Activated CD8-positive, alpha-beta T cell treated with anti-CD3 and anti-CD28 coated beads for 36 hours (primary cell): ENCODE results near the gene MUC6. TPM values are rescaled to one million over a fixed set of nuclear protein-coding genes. Genes with fewer than 3 reads are reported as not detected.

Experiments used
- ATAC-seq: fragments of 200-7000 bp; cut with Tn5 transposase; one replicate; pipeline ENCODE4 v1.10.0; 2021; ENCODE audit warnings: mild to moderate bottlenecking, moderate library complexity
- CTCF ChIA-PET: fragments of 350-600 bp; sonication (Branson Sonifier 250); formaldehyde crosslinking; loops from one replicate; lab custom pipeline; 2021; ENCODE audit warnings: antibody characterized with exemption; lab: Charles Lee
- POLR2A ChIA-PET: fragments of 350-600 bp; sonication (Branson Sonifier 250); formaldehyde crosslinking; loops from one replicate; lab custom pipeline; 2021; ENCODE audit warnings: antibody characterized with exemption; lab: Charles Lee
- DNase-seq: peaks from one replicate; pipeline ENCODE4 v3.0.0-alpha.2; 2020
- H3K27ac Mint-ChIP-seq: one replicate; pipeline ENCODE4 v1.8.0; 2021; ENCODE audit warnings: mild to moderate bottlenecking, mixed read lengths
- H3K27me3 Mint-ChIP-seq: one replicate; pipeline ENCODE4 v1.8.0; 2021; ENCODE audit warnings: mixed read lengths
- H3K36me3 Mint-ChIP-seq: one replicate; pipeline ENCODE4 v1.8.0; 2021; ENCODE audit warnings: low read depth, mixed read lengths
- H3K4me1 Mint-ChIP-seq: one replicate; pipeline ENCODE4 v1.8.0; 2021; ENCODE audit warnings: low read depth, mixed read lengths
- H3K4me3 Mint-ChIP-seq: one replicate; pipeline ENCODE4 v1.8.0; 2021; ENCODE audit warnings: mild to moderate bottlenecking, moderate library complexity, mixed read lengths
- H3K9me3 Mint-ChIP-seq: one replicate; pipeline ENCODE4 v1.8.0; 2021; ENCODE audit warnings: mixed read lengths
- intact Hi-C: fragments of 100-400 bp; cut with micrococcal nuclease; formaldehyde crosslinking; loops from one replicate; pipeline ENCODE4 v1.10.0; 2022
- total RNA-seq, 2 experiments: library from RNA; stranded (reverse); gene quantifications; one replicate each; pipeline ENCODE4 v1.2.3, GENCODE V29; 2021
- TF ChIP-seq, protein P1 (sequence below): fragments of 200-600 bp; IDR thresholded peaks from one replicate; pipeline ENCODE4 v1.8.0; 2022; ENCODE audit warnings: antibody characterized with exemption, mild to moderate bottlenecking

The MUC6 gene
- total RNA-seq, 2 experiments from 2014 or later: not detected

DNA sequence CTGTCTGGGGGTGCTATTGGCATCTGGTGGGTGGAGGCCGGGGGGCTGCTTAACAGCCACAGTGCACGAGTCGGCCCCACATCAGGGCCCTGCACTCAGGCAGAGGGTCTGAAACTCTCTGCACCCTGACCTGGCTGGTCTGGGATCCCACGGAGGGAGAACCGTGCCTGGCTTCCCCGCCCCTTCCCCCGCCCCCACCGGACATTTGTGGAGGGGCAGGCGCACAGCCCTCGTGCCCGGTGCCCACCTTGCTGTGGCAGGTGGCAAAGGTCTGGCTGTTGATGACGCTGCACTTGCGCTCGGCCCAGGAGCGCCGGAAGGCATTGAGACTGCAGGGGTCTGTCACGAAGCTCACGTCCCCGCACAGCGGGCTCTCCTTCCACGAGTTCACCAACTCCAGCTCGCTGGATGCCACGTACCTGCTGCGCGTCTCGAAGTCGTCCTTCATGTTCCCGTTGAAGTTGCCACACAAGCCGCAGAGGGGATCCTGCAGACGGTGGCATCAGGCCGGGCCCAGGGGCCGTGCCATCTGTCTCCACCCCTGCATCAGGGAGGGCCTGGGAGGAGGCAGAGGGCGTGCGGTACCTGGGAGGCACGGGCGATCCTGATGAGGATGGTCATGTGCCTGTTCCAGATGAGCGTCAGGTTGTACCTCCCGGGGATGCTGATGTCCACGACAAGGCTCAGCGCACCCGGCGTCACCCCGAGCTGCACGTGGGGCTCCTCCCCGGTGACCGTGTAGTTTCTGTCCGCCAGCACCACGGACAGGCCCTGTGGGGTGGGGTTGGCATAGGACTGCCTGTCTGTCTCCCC, 11.7 kb downstream of the MUC6 start:
- POLR2A ChIA-PET: no interaction called here

DNA sequence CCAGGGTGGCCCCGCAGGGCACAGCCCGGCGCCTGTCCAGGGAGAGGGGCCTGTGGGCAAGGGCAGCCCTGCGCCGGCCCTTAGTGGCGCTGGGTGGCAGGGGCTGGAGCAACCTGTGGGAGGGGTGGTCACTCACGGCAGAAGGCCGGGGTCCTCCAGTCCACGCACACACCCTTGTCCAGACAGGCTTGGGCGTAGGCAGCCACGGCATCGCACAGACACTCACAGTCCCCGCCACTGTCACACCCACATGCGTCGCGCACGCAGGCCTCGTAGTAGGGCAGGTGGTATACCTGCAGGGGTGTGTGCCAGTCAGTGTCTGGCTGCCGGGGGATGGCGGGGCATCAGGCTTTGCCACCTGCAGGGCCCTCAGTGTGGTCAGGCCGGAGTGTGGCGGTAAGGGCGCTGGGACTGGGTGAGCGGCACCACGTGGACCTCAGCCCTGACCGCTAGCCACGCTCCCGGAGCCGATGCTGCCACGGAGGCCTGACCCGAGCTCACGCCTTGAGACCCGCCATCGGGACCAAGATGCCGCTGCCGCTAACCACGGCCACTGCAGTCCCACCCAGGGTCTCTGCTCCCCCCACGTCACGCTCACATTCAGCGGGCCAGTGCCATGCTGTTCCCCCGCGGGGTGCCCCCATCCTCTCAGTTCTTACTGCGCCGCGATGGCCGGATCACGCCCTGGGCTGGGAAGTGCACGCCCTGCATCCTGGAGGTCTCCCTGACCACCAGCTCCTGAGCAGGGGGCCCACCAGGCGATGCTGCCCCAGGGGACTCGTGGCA, 12.5 kb downstream of the MUC6 start:
- Mint-ChIP-seq H3K4me3 (no peak overlapping the region), H3K36me3 (no peaks in the 10 kb centered on the region), H3K27ac (no peak overlapping the region), H3K27me3 (no peaks in the 10 kb centered on the region), H3K4me1 (no peaks in the 10 kb centered on the region), H3K9me3 (no peaks in the 10 kb centered on the region)
- TF ChIP-seq, protein P1, sequence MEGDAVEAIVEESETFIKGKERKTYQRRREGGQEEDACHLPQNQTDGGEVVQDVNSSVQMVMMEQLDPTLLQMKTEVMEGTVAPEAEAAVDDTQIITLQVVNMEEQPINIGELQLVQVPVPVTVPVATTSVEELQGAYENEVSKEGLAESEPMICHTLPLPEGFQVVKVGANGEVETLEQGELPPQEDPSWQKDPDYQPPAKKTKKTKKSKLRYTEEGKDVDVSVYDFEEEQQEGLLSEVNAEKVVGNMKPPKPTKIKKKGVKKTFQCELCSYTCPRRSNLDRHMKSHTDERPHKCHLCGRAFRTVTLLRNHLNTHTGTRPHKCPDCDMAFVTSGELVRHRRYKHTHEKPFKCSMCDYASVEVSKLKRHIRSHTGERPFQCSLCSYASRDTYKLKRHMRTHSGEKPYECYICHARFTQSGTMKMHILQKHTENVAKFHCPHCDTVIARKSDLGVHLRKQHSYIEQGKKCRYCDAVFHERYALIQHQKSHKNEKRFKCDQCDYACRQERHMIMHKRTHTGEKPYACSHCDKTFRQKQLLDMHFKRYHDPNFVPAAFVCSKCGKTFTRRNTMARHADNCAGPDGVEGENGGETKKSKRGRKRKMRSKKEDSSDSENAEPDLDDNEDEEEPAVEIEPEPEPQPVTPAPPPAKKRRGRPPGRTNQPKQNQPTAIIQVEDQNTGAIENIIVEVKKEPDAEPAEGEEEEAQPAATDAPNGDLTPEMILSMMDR: no peak
- intact Hi-C loops: no loop called here
- no peak for DNase-seq
- CTCF ChIA-PET: no interaction called here
- ATAC-seq: no peak
- POLR2A ChIA-PET: no interaction called here

More for the DNA sequence above, 11.7 kb downstream of the MUC6 start:
- TF ChIP-seq, protein P1: no peak
- intact Hi-C loops: no loop called here
- Mint-ChIP-seq H3K9me3 (no peaks in the 10 kb centered on the region), H3K27ac (no peak overlapping the region), H3K27me3 (no peaks in the 10 kb centered on the region), H3K4me3 (no peak overlapping the region), H3K4me1 (no peaks in the 10 kb centered on the region), H3K36me3 (no peaks in the 10 kb centered on the region)
- no peak for ATAC-seq
- CTCF ChIA-PET: no interaction called here
- DNase-seq: no peak

DNA sequence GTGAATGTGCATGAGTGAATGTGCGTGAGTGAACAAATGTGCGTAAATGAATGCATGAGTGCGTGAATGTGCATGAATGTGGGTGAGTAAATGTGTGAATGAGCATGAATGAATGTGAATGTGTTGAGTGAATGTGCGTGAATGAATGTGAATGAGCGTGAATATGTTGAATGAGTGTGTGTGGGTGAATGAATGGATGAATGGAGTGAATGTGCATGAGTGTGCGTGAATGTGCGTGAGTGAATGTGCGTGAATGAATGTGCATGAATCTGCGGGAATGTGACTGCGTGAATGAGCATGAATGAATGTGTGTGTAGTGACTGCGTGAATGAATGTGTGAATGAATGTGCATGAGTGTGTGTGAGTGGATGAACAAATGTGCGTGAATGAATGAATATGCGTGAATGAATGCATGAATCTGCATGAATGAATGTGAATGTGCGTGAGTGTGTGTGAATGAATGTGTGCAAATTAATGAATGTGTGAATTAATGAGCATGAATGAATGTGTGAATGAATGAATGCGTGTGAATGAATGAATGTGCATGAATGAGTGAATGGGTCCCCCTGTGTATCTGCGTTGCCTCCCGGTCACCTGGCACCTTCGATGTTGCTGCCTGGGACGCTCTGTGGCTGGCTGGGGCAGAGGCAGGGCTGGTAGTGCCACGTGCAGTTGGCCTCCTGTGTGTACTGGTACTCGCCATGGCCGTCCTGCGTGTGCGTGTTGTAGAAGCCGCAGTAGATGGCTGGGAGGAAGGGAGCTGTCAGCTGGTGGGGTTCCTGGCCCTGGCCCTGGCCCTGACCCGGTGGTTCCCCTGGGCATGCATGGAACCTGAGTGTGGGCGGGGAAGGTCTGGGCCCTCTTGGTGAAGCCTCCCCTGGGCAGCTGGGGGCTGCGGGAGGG, 13.4 kb downstream of the MUC6 start:
- TF ChIP-seq, protein P1: no peak
- CTCF ChIA-PET: no interaction called here
- POLR2A ChIA-PET: no interaction called here
- H3K4me1 Mint-ChIP-seq: peaks cover 2% of the 10 kb centered on the region
- intact Hi-C loops: no loop called here
- ATAC-seq: no peak
- H3K4me3 Mint-ChIP-seq: no peak overlapping the region
- DNase-seq: no peak
- no peaks in the 10 kb centered on the region for H3K9me3 Mint-ChIP-seq
- no peak overlapping the region for H3K27ac Mint-ChIP-seq
- H3K27me3 Mint-ChIP-seq: no peaks in the 10 kb centered on the region
- H3K36me3 Mint-ChIP-seq: no peaks in the 10 kb centered on the region

DNA sequence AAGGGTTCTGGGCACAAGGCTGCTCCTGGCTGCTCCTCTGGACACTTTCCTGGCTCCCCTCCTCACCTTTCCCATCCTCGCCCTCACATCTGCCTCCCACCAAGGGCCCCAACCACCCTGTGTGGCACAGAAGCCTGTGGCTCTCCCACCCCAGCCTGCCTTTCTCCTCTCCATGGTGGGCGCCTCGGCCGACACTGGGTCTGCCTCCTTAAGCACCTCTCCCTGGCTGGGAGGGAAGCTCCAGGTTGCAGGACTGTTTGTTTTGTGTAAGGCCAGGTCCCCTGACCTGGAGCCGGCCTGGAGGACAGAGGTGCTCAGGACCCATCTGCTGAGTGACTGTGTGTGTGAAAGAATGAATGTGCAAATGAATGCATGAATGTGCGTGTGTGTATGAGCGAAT, 14.1 kb downstream of the MUC6 start:
- CTCF ChIA-PET: no interaction called here
- Mint-ChIP-seq H3K27me3 (no peaks in the 10 kb centered on the region), H3K27ac (no peak overlapping the region), H3K4me3 (no peak overlapping the region), H3K9me3 (peaks cover under 1% of the 10 kb centered on the region), H3K4me1 (peaks cover 9% of the 10 kb centered on the region), H3K36me3 (no peaks in the 10 kb centered on the region)
- no peak for DNase-seq
- no peak for ATAC-seq
- intact Hi-C loops: no loop called here
- POLR2A ChIA-PET: no interaction called here
- TF ChIP-seq, protein P1: no peak
